HEK293 (cell line): Measurements from ENCODE around the gene CD79A.

Experiments
- CTCF ChIA-PET: fragments of 350-600 bp; formaldehyde crosslinking; extraction: SDS; loops from one replicate; lab custom pipeline; 2021; ENCODE audit warnings: antibody characterized with exemption; lab: Yijun Ruan, JAX
- POLR2A ChIA-PET: fragments of 300-600 bp; formaldehyde crosslinking; extraction: SDS; loops from one replicate; lab custom pipeline; 2020; ENCODE audit warnings: antibody characterized with exemption, inconsistent platforms; lab: Yijun Ruan, JAX
- H3K27ac ChIP-seq: fragments of 200-500 bp; sonication (Bioruptor generic); 2 replicates; pipeline ENCODE4 v1.5.1; 2014; ENCODE audit warnings: low read depth, low read length, control low read depth, inconsistent platforms; ENCODE audit errors: extremely low read depth
- H3K36me3 ChIP-seq, 2 experiments: fragments of 200-500 bp in 1 of 2; sonication (Bioruptor generic) in 1 of 2; 1 replicate in 1 of 2; 2 replicates in 1 of 2; pipeline ENCODE4 v1.5.1; 2014 to 2017; ENCODE audit warnings: inconsistent platforms in 2 of 2, low read length in 2 of 2; ENCODE audit not compliant: control insufficient read depth in 2 of 2, insufficient read depth in 1 of 2
- H3K4me1 ChIP-seq: fragments of 200-500 bp; sonication (Bioruptor generic); 2 replicates; pipeline ENCODE4 v1.5.1; 2014; ENCODE audit warnings: mild to moderate bottlenecking, low read length, inconsistent platforms; ENCODE audit not compliant: control insufficient read depth, insufficient read depth
- H3K4me3 ChIP-seq: 2 replicates; pipeline ENCODE4 v1.5.1; 2011; ENCODE audit warnings: low read depth, mild to moderate bottlenecking, control low read depth, low read length, moderate library complexity
- H3K9me3 ChIP-seq: fragments of 200-500 bp; sonication (Bioruptor generic); 2 replicates; pipeline ENCODE4 v1.5.1; 2014; ENCODE audit warnings: low read depth, low read length, inconsistent platforms; ENCODE audit not compliant: control insufficient read depth, insufficient read depth
- GLI4 ChIP-seq: fragments of 450-650 bp; formaldehyde crosslinking; IDR thresholded peaks from 2 replicates; pipeline ENCODE4 v1.5.1; 2016; ENCODE audit warnings: missing biosample characterization, missing genetic modification characterization
- HOXD13 ChIP-seq: sonication (generic); formaldehyde crosslinking; IDR thresholded peaks from 2 replicates; pipeline ENCODE4 v1.8.0; 2022; ENCODE audit warnings: missing genetic modification reagents, borderline replicate concordance
- PRDM1 ChIP-seq: fragments of 450-650 bp; formaldehyde crosslinking; IDR thresholded peaks from 2 replicates; pipeline ENCODE4; 2016; ENCODE audit warnings: missing biosample characterization, missing genetic modification characterization
- RBAK ChIP-seq: fragments of 450-650 bp; formaldehyde crosslinking; IDR thresholded peaks from 2 replicates; pipeline ENCODE4 v1.5.1; 2016; ENCODE audit warnings: missing biosample characterization, missing genetic modification characterization
- REPIN1 ChIP-seq: fragments of 450-650 bp; formaldehyde crosslinking; IDR thresholded peaks from 2 replicates; pipeline ENCODE4 v1.5.1; 2017; ENCODE audit warnings: missing biosample characterization, missing genetic modification characterization, low read depth
- SCRT2 ChIP-seq: fragments of 450-650 bp; formaldehyde crosslinking; IDR thresholded peaks from 2 replicates; pipeline ENCODE4 v1.5.1; 2016; ENCODE audit warnings: missing biosample characterization, missing genetic modification characterization
- ZBTB17 ChIP-seq: fragments of 450-650 bp; formaldehyde crosslinking; IDR thresholded peaks from 2 replicates; pipeline ENCODE4 v1.5.1; 2016; ENCODE audit warnings: missing biosample characterization, missing genetic modification characterization
- ZFP3 ChIP-seq: fragments of 450-650 bp; formaldehyde crosslinking; IDR thresholded peaks from 2 replicates; pipeline ENCODE4 v1.5.1; 2016; ENCODE audit warnings: low read depth, missing biosample characterization, missing genetic modification characterization
- ZNF16 ChIP-seq: fragments of 450-650 bp; formaldehyde crosslinking; IDR thresholded peaks from 2 replicates; pipeline ENCODE4 v1.5.1; 2016; ENCODE audit warnings: low read depth, missing biosample characterization, missing genetic modification characterization
- ZNF248 ChIP-seq: fragments of 450-650 bp; formaldehyde crosslinking; IDR thresholded peaks from 2 replicates; pipeline ENCODE4 v1.5.1; 2017; ENCODE audit warnings: missing biosample characterization, missing genetic modification characterization
- ZNF266 ChIP-seq: fragments of 450-650 bp; formaldehyde crosslinking; IDR thresholded peaks from 2 replicates; pipeline ENCODE4 v1.5.1; 2016; ENCODE audit warnings: missing biosample characterization, missing genetic modification characterization, low read depth
- ZNF366 ChIP-seq: fragments of 450-650 bp; formaldehyde crosslinking; conservative IDR thresholded peaks from 2 replicates; pipeline ENCODE4 v1.5.1; 2016; ENCODE audit warnings: missing biosample characterization, missing genetic modification characterization
- ZNF404 ChIP-seq: fragments of 450-650 bp; formaldehyde crosslinking; IDR thresholded peaks from 2 replicates; pipeline ENCODE4 v1.5.1; 2017; ENCODE audit warnings: missing biosample characterization, missing genetic modification characterization
- ZNF426 ChIP-seq: fragments of 450-650 bp; formaldehyde crosslinking; IDR thresholded peaks from 2 replicates; pipeline ENCODE4 v1.5.1; 2017; ENCODE audit warnings: missing biosample characterization, missing genetic modification characterization, mild to moderate bottlenecking, inconsistent platforms, moderate library complexity
- ZNF548 ChIP-seq: fragments of 450-650 bp; formaldehyde crosslinking; IDR thresholded peaks from 2 replicates; pipeline ENCODE4 v1.5.1; 2016; ENCODE audit warnings: missing biosample characterization, missing genetic modification characterization
- ZNF585B ChIP-seq: fragments of 450-650 bp; formaldehyde crosslinking; IDR thresholded peaks from 2 replicates; pipeline ENCODE4 v1.5.1; 2016; ENCODE audit warnings: missing biosample characterization, missing genetic modification characterization
- ZNF629 ChIP-seq: fragments of 450-650 bp; formaldehyde crosslinking; IDR thresholded peaks from 2 replicates; pipeline ENCODE4 v1.5.1; 2017; ENCODE audit warnings: missing biosample characterization, missing genetic modification characterization
- ZNF658 ChIP-seq: fragments of 450-650 bp; formaldehyde crosslinking; IDR thresholded peaks from 2 replicates; pipeline ENCODE4; 2016; ENCODE audit warnings: missing biosample characterization, missing genetic modification characterization
- ZNF785 ChIP-seq: fragments of 450-650 bp; formaldehyde crosslinking; IDR thresholded peaks from 2 replicates; pipeline ENCODE4 v1.5.1; 2016; ENCODE audit warnings: missing biosample characterization, missing genetic modification characterization
- ZSCAN23 ChIP-seq: fragments of 450-650 bp; formaldehyde crosslinking; IDR thresholded peaks from 2 replicates; pipeline ENCODE4 v1.5.1; 2016; ENCODE audit warnings: missing biosample characterization, missing genetic modification characterization
- TF ChIP-seq, protein P1 (sequence below): fragments of 450-650 bp; formaldehyde crosslinking; IDR thresholded peaks from 2 replicates; pipeline ENCODE4 v1.5.1; 2016; ENCODE audit warnings: missing biosample characterization, missing genetic modification characterization
- TF ChIP-seq, protein P2 (sequence below): fragments of 450-650 bp; formaldehyde crosslinking; IDR thresholded peaks from 2 replicates; pipeline ENCODE4 v1.5.1; 2016; ENCODE audit warnings: missing biosample characterization, missing genetic modification characterization
- TF ChIP-seq, protein P3 (sequence below): fragments of 450-650 bp; formaldehyde crosslinking; IDR thresholded peaks from 2 replicates; pipeline ENCODE4 v1.5.1; 2017; ENCODE audit warnings: missing biosample characterization, missing genetic modification characterization
- TF ChIP-seq, protein P4 (sequence below): fragments of 450-650 bp; formaldehyde crosslinking; conservative IDR thresholded peaks from 2 replicates; pipeline ENCODE4 v1.5.1; 2016; ENCODE audit warnings: low read depth, missing biosample characterization, missing genetic modification characterization
- TF ChIP-seq, protein P5 (sequence below): fragments of 450-650 bp; formaldehyde crosslinking; IDR thresholded peaks from 2 replicates; pipeline ENCODE4 v1.5.1; 2017; ENCODE audit warnings: missing biosample characterization, missing genetic modification characterization

Gene CD79A

DNA sequence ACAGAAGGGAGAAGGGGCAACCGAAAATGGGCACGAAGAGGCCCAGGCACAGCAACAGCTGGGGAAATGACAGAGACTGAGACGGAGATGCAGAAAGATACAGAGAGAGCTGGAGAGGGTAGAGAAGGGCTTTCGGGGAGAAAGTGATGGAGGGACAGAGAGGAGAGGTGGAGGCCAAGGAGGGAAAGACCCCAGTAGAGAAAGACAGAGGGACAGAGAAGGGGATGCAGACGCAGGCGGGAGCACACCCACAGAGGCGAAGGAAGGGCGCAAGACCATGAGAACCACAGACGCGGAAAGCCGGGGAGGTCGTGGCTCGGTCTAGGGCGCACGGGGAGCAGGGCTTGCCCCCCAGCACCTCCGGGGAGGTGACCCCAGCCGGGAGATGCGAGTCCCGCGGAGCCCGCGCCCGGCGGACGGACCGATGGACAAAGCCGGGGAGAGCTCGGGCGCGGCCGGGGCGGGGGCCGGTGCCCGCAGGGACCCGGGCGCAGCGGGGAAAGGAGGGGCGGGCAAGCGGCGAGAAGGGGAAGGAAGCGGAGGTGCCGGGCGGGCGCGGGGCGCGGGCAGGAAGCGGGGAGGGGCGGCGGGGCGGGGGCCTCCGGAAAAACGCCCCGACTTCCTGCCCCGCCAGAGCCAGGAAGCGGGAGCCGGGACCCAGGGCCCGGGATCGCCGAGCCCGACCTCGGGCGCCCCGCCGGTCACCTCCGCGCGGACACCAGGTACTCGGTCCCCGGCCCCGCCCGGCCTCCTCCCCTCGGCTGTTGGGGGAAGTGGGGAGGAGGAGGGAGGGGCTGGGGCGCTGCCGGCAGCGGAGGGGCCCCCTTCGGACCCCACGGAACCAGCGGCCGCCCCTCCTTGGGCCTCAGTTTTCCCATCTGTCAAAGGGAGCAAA lies 5.7 kb downstream of the CD79A start, which contains the start of gene ARHGEF1:
TSS of gene ARHGEF1 (plus strand) at position 617 of the 895 bp plus-strand sequence. CDS start 4,899 bp downstream, outside the sequence.
- Histone ChIP-seq H3K9me3 (no peaks in the 10 kb centered on the region), H3K36me3 (peaks cover 0 to 9% of the 10 kb centered on the region in 2 experiments; a peak in 1 of 3 replicates), H3K27ac (peak within 1 kb of the TSS; percentile 10; the same call in 1 of the 2 replicates), H3K4me3 (peak within 1 kb of the TSS; percentile 47), H3K4me1 (peaks cover 11% of the 10 kb centered on the region; the same call in 1 of the 2 replicates)
- ChIA-PET CTCF (interaction anchor here (0.5 to 3.8 kb wide), 6 partner anchors 10 to 485 kb away, joined by 3 to 22 read pairs (median 4); partner anchors contain the start of gene RPS19), POLR2A (interaction anchor here (1.6 to 5.1 kb wide), 4 partner anchors 10 to 54 kb away, joined by 6 to 68 read pairs (median 18); partner anchors contain the start of gene RPS19)
- TF ChIP-seq, protein P1, sequence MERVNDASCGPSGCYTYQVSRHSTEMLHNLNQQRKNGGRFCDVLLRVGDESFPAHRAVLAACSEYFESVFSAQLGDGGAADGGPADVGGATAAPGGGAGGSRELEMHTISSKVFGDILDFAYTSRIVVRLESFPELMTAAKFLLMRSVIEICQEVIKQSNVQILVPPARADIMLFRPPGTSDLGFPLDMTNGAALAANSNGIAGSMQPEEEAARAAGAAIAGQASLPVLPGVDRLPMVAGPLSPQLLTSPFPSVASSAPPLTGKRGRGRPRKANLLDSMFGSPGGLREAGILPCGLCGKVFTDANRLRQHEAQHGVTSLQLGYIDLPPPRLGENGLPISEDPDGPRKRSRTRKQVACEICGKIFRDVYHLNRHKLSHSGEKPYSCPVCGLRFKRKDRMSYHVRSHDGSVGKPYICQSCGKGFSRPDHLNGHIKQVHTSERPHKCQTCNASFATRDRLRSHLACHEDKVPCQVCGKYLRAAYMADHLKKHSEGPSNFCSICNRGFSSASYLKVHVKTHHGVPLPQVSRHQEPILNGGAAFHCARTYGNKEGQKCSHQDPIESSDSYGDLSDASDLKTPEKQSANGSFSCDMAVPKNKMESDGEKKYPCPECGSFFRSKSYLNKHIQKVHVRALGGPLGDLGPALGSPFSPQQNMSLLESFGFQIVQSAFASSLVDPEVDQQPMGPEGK (tag by site-specific recombination), result no peak
- TF ChIP-seq PRDM1 (tag by site-specific recombination), result peak; percentile 98
- TF ChIP-seq ZNF785 (tag by site-specific recombination), result peak; percentile 22; the same call in 1 of the 2 replicates
- no peak for TF ChIP-seq REPIN1 (tag by site-specific recombination)
- no peak for TF ChIP-seq ZBTB17 (tag by site-specific recombination)
- no peak for TF ChIP-seq ZNF548 (tag by site-specific recombination)
- TF ChIP-seq, protein P2, sequence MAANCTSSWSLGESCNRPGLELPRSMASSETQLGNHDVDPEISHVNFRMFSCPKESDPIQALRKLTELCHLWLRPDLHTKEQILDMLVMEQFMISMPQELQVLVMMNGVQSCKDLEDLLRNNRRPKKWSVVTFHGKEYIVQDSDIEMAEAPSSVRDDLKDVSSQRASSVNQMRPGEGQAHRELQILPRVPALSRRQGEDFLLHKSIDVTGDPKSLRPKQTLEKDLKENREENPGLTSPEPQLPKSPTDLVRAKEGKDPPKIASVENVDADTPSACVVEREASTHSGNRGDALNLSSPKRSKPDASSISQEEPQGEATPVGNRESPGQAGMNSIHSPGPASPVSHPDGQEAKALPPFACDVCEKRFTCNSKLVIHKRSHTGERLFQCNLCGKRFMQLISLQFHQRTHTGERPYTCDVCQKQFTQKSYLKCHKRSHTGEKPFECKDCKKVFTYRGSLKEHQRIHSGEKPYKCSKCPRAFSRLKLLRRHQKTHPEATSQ (tag by site-specific recombination), result no peak
- TF ChIP-seq HOXD13 (CRISPR knock-in tag), result no peak
- no peak for TF ChIP-seq ZNF658 (tag by site-specific recombination)
- TF ChIP-seq, protein P3, sequence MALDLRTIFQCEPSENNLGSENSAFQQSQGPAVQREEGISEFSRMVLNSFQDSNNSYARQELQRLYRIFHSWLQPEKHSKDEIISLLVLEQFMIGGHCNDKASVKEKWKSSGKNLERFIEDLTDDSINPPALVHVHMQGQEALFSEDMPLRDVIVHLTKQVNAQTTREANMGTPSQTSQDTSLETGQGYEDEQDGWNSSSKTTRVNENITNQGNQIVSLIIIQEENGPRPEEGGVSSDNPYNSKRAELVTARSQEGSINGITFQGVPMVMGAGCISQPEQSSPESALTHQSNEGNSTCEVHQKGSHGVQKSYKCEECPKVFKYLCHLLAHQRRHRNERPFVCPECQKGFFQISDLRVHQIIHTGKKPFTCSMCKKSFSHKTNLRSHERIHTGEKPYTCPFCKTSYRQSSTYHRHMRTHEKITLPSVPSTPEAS, result no peak
- TF ChIP-seq GLI4 (tag by site-specific recombination), result no peak
- peak; percentile 87 for TF ChIP-seq ZNF366 (tag by site-specific recombination)
- TF ChIP-seq ZNF266 (tag by site-specific recombination), result no peak
- no peak for TF ChIP-seq ZNF426 (tag by site-specific recombination)
- no peak for TF ChIP-seq ZNF585B (tag by site-specific recombination)
- peak; percentile 33; the same call in 1 of the 2 replicates for TF ChIP-seq SCRT2 (tag by site-specific recombination)
- TF ChIP-seq ZNF16 (tag by site-specific recombination), result no peak
- no peak for TF ChIP-seq ZNF629 (tag by site-specific recombination)
- no peak for TF ChIP-seq ZFP3 (tag by site-specific recombination)
- TF ChIP-seq ZSCAN23 (tag by site-specific recombination), result no peak
- TF ChIP-seq ZNF248 (tag by site-specific recombination), result no peak
- TF ChIP-seq, protein P4, sequence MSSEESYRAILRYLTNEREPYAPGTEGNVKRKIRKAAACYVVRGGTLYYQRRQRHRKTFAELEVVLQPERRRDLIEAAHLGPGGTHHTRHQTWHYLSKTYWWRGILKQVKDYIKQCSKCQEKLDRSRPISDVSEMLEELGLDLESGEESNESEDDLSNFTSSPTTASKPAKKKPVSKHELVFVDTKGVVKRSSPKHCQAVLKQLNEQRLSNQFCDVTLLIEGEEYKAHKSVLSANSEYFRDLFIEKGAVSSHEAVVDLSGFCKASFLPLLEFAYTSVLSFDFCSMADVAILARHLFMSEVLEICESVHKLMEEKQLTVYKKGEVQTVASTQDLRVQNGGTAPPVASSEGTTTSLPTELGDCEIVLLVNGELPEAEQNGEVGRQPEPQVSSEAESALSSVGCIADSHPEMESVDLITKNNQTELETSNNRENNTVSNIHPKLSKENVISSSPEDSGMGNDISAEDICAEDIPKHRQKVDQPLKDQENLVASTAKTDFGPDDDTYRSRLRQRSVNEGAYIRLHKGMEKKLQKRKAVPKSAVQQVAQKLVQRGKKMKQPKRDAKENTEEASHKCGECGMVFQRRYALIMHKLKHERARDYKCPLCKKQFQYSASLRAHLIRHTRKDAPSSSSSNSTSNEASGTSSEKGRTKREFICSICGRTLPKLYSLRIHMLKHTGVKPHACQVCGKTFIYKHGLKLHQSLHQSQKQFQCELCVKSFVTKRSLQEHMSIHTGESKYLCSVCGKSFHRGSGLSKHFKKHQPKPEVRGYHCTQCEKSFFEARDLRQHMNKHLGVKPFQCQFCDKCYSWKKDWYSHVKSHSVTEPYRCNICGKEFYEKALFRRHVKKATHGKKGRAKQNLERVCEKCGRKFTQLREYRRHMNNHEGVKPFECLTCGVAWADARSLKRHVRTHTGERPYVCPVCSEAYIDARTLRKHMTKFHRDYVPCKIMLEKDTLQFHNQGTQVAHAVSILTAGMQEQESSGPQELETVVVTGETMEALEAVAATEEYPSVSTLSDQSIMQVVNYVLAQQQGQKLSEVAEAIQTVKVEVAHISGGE (tag by site-specific recombination), result no peak
- no peak for TF ChIP-seq RBAK
- TF ChIP-seq ZNF404, result no peak
- TF ChIP-seq, protein P5, sequence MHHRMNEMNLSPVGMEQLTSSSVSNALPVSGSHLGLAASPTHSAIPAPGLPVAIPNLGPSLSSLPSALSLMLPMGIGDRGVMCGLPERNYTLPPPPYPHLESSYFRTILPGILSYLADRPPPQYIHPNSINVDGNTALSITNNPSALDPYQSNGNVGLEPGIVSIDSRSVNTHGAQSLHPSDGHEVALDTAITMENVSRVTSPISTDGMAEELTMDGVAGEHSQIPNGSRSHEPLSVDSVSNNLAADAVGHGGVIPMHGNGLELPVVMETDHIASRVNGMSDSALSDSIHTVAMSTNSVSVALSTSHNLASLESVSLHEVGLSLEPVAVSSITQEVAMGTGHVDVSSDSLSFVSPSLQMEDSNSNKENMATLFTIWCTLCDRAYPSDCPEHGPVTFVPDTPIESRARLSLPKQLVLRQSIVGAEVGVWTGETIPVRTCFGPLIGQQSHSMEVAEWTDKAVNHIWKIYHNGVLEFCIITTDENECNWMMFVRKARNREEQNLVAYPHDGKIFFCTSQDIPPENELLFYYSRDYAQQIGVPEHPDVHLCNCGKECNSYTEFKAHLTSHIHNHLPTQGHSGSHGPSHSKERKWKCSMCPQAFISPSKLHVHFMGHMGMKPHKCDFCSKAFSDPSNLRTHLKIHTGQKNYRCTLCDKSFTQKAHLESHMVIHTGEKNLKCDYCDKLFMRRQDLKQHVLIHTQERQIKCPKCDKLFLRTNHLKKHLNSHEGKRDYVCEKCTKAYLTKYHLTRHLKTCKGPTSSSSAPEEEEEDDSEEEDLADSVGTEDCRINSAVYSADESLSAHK, result no peak
